K562 (cell line): Measurements from ENCODE around the gene FCHSD1. TPM values are rescaled to one million over a fixed set of nuclear protein-coding genes. Genes with fewer than 3 reads are reported as not detected.
A peak's percentile ranks its signal among the peaks of the same experiment; 100 is the strongest.

Experiments
- FOXA1 ChIP-seq: fragments of 450-650 bp; IDR thresholded peaks from 2 replicates; pipeline ENCODE4 v1.6.1; 2016; ENCODE audit warnings: mild to moderate bottlenecking, borderline replicate concordance
- HLTF ChIP-seq: fragments of 450-650 bp; IDR thresholded peaks from 2 replicates; pipeline ENCODE4 v1.6.1; 2016
- HNRNPH1 ChIP-seq: fragments of 200-400 bp; formaldehyde crosslinking; optimal IDR thresholded peaks from 2 replicates; pipeline ENCODE3; 2017; ENCODE audit warnings: low read depth, mild to moderate bottlenecking, low read length, moderate library complexity
- NFATC3 ChIP-seq: fragments of 450-650 bp; IDR thresholded peaks from 2 replicates; pipeline ENCODE4 v1.6.1; 2017; ENCODE audit warnings: mild to moderate bottlenecking
- NR2C1 ChIP-seq, 2 experiments: fragments of 450-650 bp; IDR thresholded peaks; 2 replicates each; pipeline ENCODE4 v1.6.1; 2017; ENCODE audit warnings: mild to moderate bottlenecking in 2 of 2, antibody characterized with exemption in 1 of 2, inconsistent platforms in 1 of 2, missing compliant biosample characterization in 1 of 2, missing genetic modification characterization in 1 of 2
- NR2C2 ChIP-seq, 2 experiments: fragments of 200-800 bp in 1 of 2; sonication (Bioruptor generic) in 1 of 2; sonication (generic) in 1 of 2; formaldehyde crosslinking in 1 of 2; IDR thresholded peaks; 2 replicates each; pipeline versions ENCODE4 v1.6.1 to v1.8.0; 2016 to 2022; ENCODE audit warnings: mild to moderate bottlenecking in 1 of 2, missing compliant biosample characterization in 1 of 2, missing genetic modification characterization in 1 of 2, missing genetic modification reagents in 1 of 2
- SMARCA4 ChIP-seq: fragments of 450-650 bp; IDR thresholded peaks from 2 replicates; pipeline ENCODE4 v1.6.1; 2016
- SNAPC5 ChIP-seq: fragments of 250-450 bp; sonication (Bioruptor Pico); IDR thresholded peaks from 2 replicates; pipeline ENCODE4 v1.8.0; 2021; ENCODE audit warnings: moderate library complexity, mild to moderate bottlenecking, inconsistent platforms
- STAT5A ChIP-seq: IDR thresholded peaks from 2 replicates; pipeline ENCODE4 v1.6.1; 2012; ENCODE audit warnings: low read length, inconsistent platforms, borderline replicate concordance
- UBTF ChIP-seq, 2 experiments: IDR thresholded peaks; 2 replicates each; pipeline ENCODE4 v1.6.1; 2012; ENCODE audit warnings: improper control_type of control experiment in 2 of 2, low read depth in 2 of 2, low read length in 2 of 2, borderline replicate concordance in 1 of 2
- ZBTB12 ChIP-seq: fragments of 250-450 bp; sonication (Bioruptor Pico); IDR thresholded peaks from 2 replicates; pipeline ENCODE4 v1.4.0; 2020
- ZMIZ1 ChIP-seq, 2 experiments: fragments of 150-350 bp in 1 of 2; IDR thresholded peaks; 2 replicates each; pipeline ENCODE4 v1.6.1; 2012 to 2016; ENCODE audit warnings: low read depth in 2 of 2, low read length in 2 of 2, mild to moderate bottlenecking in 1 of 2, moderate library complexity in 1 of 2
- ZNF561 ChIP-seq: fragments of 450-650 bp; formaldehyde crosslinking; conservative IDR thresholded peaks from 2 replicates; pipeline ENCODE4 v1.4.0; 2020; ENCODE audit warnings: mild to moderate bottlenecking, moderate library complexity
- ZNF695 ChIP-seq: fragments of 450-650 bp; formaldehyde crosslinking; IDR thresholded peaks from 2 replicates; pipeline ENCODE4 v1.4.0; 2020; ENCODE audit warnings: mild to moderate bottlenecking, moderate library complexity
- polyA plus RNA-seq, 8 experiments: library from polyadenylated mRNA; depleted of rRNA in 4 of 8; stranded (reverse) in 5 of 8; unstranded in 3 of 8; fragments of >200 nt; fragmentation: Nextera tagmentation in 2 of 8; fragmentation: Illumina TruSeq in 1 of 8; extraction: Ambion mirVana in 2 of 8; extraction: Trizol in 1 of 8; gene quantifications; 2 replicates each; pipeline versions ENCODE4 v1.2.1 to v1.2.3, GENCODE V29; 2011 to 2014; ENCODE audit warnings: inconsistent platforms in 1 of 8, missing spikeins in 1 of 8
- total RNA-seq, 7 experiments: library from RNA; depleted of rRNA in 6 of 7; stranded (reverse); fragments of >200 nt in 6 of 7; fragmentation: Illumina TruSeq in 2 of 7; extraction: Trizol in 2 of 7; gene quantifications; 2 replicates each; pipeline versions ENCODE4 v1.2.1 to v1.2.3, GENCODE V29; 2011 to 2021; ENCODE audit warnings: low replicate concordance in 1 of 7
- TF ChIP-seq, protein P1 (sequence below): fragments of 450-650 bp; IDR thresholded peaks from 2 replicates; pipeline ENCODE4 v1.6.1; 2017; ENCODE audit warnings: antibody characterized with exemption, mild to moderate bottlenecking

Gene FCHSD1
- total and polyA plus RNA-seq, 9 of the 15 experiments (the other 6 are each of a cell fraction or from before 2014, with no cell fraction given): 0.35 to 37.5 (median 13.6) TPM

DNA sequence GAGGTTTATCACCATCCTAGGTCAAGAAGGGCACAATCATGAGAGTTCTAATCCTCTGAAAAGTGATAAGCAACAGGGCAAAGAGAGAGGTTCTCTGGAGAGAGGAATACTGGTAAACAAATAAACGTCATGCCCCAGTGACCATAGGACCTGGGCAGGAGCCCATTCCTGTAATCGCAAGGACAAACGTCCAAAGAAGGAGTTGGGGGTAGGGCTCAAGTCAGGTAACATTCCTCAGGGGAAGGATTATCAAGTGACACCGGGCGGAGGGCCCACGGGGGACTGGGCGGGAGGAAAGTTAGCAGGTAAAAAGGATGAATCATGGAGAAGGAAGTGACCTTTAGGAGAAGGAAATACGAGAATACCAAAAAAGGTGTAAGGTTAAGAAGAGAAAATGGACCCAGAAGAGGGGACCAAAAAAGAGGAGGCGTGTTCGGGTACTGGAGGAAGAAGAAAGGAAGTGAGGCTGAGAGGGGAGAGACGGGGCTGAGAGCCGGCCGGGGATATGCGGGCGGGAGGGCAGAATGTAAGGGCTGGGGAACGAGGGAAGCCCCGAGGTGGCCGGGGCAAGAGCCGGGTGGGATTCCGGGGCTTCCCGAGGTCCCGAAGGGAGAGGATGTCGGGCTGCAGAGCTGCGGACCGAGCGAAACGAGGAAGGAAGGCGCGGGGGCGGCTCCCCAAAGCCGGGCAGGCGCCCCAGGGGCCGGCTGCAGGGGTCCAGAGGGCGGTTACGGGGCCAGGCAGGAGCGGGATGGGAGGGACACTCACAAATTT is 33.0 kb downstream of the FCHSD1 start (continued):
- TF ChIP-seq ZMIZ1 (IDR thresholded peaks at IDR 0.05; ENCODE audit: low read depth in 2 of 2, low read length in 2 of 2) (no peak), HNRNPH1 (no peak), FOXA1 (no peak), ZBTB12 (no peak), NFATC3 (peak; percentile 38; the same call in 1 of the 2 replicates), UBTF (IDR thresholded peaks at IDR 0.05; ENCODE audit: borderline replicate concordance in 1 of 2, low read depth in 2 of 2, low read length in 2 of 2) (peak; percentile 86 to 94; a peak in 2 of 4 replicates), NR2C2 (CRISPR knock-in tag; IDR thresholded peaks at IDR 0.05) (no peak), NR2C2 (tag; IDR thresholded peaks at IDR 0.05) (0 out of 2 replicates have a peak, but pooled peaks have one; percentile 65), SNAPC5 (CRISPR knock-in tag) (no peak), HLTF (no peak), ZNF695 (CRISPR knock-in tag) (no peak), NR2C1 (IDR thresholded peaks at IDR 0.05) (peak; percentile 64), NR2C1 (tag; IDR thresholded peaks at IDR 0.05) (peak; percentile 45; the same call in 1 of the 2 replicates), ZNF561 (no peak), STAT5A (no peak), SMARCA4 (no peak; the same call in 1 of the 2 replicates)
- TF ChIP-seq, protein P1, sequence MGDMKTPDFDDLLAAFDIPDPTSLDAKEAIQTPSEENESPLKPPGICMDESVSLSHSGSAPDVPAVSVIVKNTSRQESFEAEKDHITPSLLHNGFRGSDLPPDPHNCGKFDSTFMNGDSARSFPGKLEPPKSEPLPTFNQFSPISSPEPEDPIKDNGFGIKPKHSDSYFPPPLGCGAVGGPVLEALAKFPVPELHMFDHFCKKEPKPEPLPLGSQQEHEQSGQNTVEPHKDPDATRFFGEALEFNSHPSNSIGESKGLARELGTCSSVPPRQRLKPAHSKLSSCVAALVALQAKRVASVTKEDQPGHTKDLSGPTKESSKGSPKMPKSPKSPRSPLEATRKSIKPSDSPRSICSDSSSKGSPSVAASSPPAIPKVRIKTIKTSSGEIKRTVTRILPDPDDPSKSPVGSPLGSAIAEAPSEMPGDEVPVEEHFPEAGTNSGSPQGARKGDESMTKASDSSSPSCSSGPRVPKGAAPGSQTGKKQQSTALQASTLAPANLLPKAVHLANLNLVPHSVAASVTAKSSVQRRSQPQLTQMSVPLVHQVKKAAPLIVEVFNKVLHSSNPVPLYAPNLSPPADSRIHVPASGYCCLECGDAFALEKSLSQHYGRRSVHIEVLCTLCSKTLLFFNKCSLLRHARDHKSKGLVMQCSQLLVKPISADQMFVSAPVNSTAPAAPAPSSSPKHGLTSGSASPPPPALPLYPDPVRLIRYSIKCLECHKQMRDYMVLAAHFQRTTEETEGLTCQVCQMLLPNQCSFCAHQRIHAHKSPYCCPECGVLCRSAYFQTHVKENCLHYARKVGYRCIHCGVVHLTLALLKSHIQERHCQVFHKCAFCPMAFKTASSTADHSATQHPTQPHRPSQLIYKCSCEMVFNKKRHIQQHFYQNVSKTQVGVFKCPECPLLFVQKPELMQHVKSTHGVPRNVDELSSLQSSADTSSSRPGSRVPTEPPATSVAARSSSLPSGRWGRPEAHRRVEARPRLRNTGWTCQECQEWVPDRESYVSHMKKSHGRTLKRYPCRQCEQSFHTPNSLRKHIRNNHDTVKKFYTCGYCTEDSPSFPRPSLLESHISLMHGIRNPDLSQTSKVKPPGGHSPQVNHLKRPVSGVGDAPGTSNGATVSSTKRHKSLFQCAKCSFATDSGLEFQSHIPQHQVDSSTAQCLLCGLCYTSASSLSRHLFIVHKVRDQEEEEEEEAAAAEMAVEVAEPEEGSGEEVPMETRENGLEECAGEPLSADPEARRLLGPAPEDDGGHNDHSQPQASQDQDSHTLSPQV: no peak
